GM23338 (cell line): ENCODE results near the gene NOTCH3. TPM values are rescaled to one million over a fixed set of nuclear protein-coding genes. Genes with fewer than 3 reads are reported as not detected.

Experiments
- ATAC-seq: fragments of 200-7000 bp; cut with Tn5 transposase; 3 replicates; pipeline ENCODE4 v1.9.1; 2020
- DNase-seq: peaks from one replicate; pipeline ENCODE4 v3.0.0-alpha.2; 2015; ENCODE audit warnings: low spot score
- H2AFZ ChIP-seq: fragments of 200-600 bp; sonication (generic); 2 replicates; pipeline ENCODE4 v1.8.0; 2016; ENCODE audit warnings: antibody characterized with exemption, mild to moderate bottlenecking, moderate library complexity
- H3F3A ChIP-seq: fragments of 200-600 bp; sonication (generic); replicated peaks from 2 replicates; pipeline ENCODE4 v1.8.0; 2017; ENCODE audit warnings: antibody characterized with exemption, mixed run types, low read depth
- H3K27ac ChIP-seq: fragments of 200-600 bp; sonication (generic); 2 replicates; pipeline ENCODE4 v1.6.1; 2016; ENCODE audit warnings: low read depth
- H3K27me3 ChIP-seq: fragments of 200-600 bp; sonication (generic); 2 replicates; pipeline ENCODE4 v1.8.0; 2016; ENCODE audit warnings: mild to moderate bottlenecking, mixed run types, moderate library complexity; ENCODE audit not compliant: insufficient read depth
- H3K36me3 ChIP-seq: fragments of 200-600 bp; sonication (generic); 2 replicates; pipeline ENCODE4 v1.8.0; 2016; ENCODE audit warnings: mild to moderate bottlenecking; ENCODE audit not compliant: insufficient read depth
- H3K4me1 ChIP-seq: fragments of 200-600 bp; sonication (generic); 2 replicates; pipeline ENCODE4 v1.8.0; 2016; ENCODE audit warnings: mild to moderate bottlenecking, moderate library complexity; ENCODE audit not compliant: insufficient read depth
- H3K4me2 ChIP-seq: fragments of 200-600 bp; sonication (generic); 2 replicates; pipeline ENCODE4 v1.7.1; 2017; ENCODE audit warnings: mixed run types
- H3K4me3 ChIP-seq: fragments of 200-600 bp; sonication (generic); 2 replicates; pipeline ENCODE4 v1.6.1; 2016; ENCODE audit warnings: mixed run types
- H3K79me2 ChIP-seq: fragments of 200-600 bp; sonication (generic); replicated peaks from 2 replicates; pipeline ENCODE4 v1.8.0; 2017; ENCODE audit warnings: mild to moderate bottlenecking; ENCODE audit not compliant: insufficient read depth
- H3K9me2 ChIP-seq: fragments of 200-600 bp; sonication (generic); 2 replicates; pipeline ENCODE4 v1.8.0; 2017; ENCODE audit not compliant: insufficient read depth
- H4K20me1 ChIP-seq: fragments of 200-600 bp; sonication (generic); replicated peaks from 2 replicates; pipeline ENCODE4 v1.8.0; 2017; ENCODE audit warnings: mild to moderate bottlenecking; ENCODE audit not compliant: insufficient read depth
- H3K27ac Mint-ChIP-seq: 2 replicates; pipeline ENCODE4 v1.8.0; 2020; ENCODE audit warnings: inconsistent platforms, mild to moderate bottlenecking, moderate library complexity, mixed read lengths
- H3K27me3 Mint-ChIP-seq: 3 replicates; pipeline ENCODE4 v1.8.0; 2022; ENCODE audit warnings: low read depth, mild to moderate bottlenecking, moderate library complexity, mixed read lengths, inconsistent platforms; ENCODE audit not compliant: insufficient read depth, poor library complexity
- H3K36me3 Mint-ChIP-seq: 3 replicates; pipeline ENCODE4 v1.8.0; 2021; ENCODE audit warnings: low read depth, mild to moderate bottlenecking, inconsistent platforms, moderate library complexity, mixed read lengths
- H3K4me1 Mint-ChIP-seq: 3 replicates; pipeline ENCODE4 v1.8.0; 2020; ENCODE audit warnings: mild to moderate bottlenecking, inconsistent platforms, mixed read lengths
- H3K4me3 Mint-ChIP-seq: 3 replicates; pipeline ENCODE4 v1.8.0; 2021; ENCODE audit warnings: moderate library complexity, mild to moderate bottlenecking, inconsistent platforms, mixed read lengths
- H3K9me3 Mint-ChIP-seq: 3 replicates; pipeline ENCODE4 v1.8.0; 2020; ENCODE audit warnings: moderate library complexity, mild to moderate bottlenecking, inconsistent platforms, mixed read lengths
- CREB1 ChIP-seq: fragments of 250-450 bp; sonication (Bioruptor Pico); IDR thresholded peaks from 2 replicates; pipeline ENCODE4 v1.5.0; 2020; ENCODE audit warnings: low read depth, mild to moderate bottlenecking, moderate library complexity
- EZH2 ChIP-seq: fragments of 200-600 bp; sonication (generic); IDR thresholded peaks from one replicate; pipeline ENCODE4 v1.8.0; 2017; ENCODE audit warnings: antibody characterized with exemption, mild to moderate bottlenecking, low read depth; ENCODE audit not compliant: unreplicated experiment
- EZH2phosphoT487 ChIP-seq: fragments of 200-600 bp; sonication (generic); IDR thresholded peaks from one replicate; pipeline ENCODE4 v1.8.1; 2018; ENCODE audit warnings: antibody characterized with exemption; ENCODE audit not compliant: unreplicated experiment
- JUNB ChIP-seq: IDR thresholded peaks from one replicate; pipeline ENCODE4 v1.6.1; 2016; ENCODE audit warnings: antibody characterized with exemption; ENCODE audit not compliant: unreplicated experiment
- NANOG ChIP-seq: IDR thresholded peaks from 2 replicates; pipeline ENCODE4 v1.6.1; 2016; ENCODE audit warnings: antibody characterized with exemption, borderline replicate concordance
- POLR2AphosphoS5 ChIP-seq: IDR thresholded peaks from 2 replicates; pipeline ENCODE4 v1.6.1; 2016; ENCODE audit warnings: antibody characterized with exemption, low read depth
- STAT1 ChIP-seq: IDR thresholded peaks from one replicate; pipeline ENCODE4 v1.6.1; 2016; ENCODE audit warnings: antibody characterized with exemption; ENCODE audit not compliant: unreplicated experiment
- ZNF114 ChIP-seq: fragments of 250-450 bp; sonication (Bioruptor Pico); IDR thresholded peaks from 2 replicates; pipeline ENCODE4 v1.5.0; 2020; ENCODE audit warnings: mild to moderate bottlenecking, moderate library complexity
- ZNF331 ChIP-seq: fragments of 250-450 bp; sonication (Bioruptor Pico); IDR thresholded peaks from 2 replicates; pipeline ENCODE4 v1.5.0; 2020; ENCODE audit warnings: low read depth, mild to moderate bottlenecking, moderate library complexity
- polyA plus RNA-seq: library from polyadenylated mRNA; unstranded; fragments of >200 nt; fragmentation: Nextera tagmentation; extraction: Ambion mirVana; gene quantifications from 2 replicates; pipeline ENCODE4 v1.2.1, GENCODE V29; 2016
- total RNA-seq: library from RNA; depleted of rRNA; stranded (reverse); fragments of >200 nt; shearing (Covaris generic); gene quantifications from 2 replicates; pipeline ENCODE4 v1.2.3, GENCODE V29; 2014
- TF ChIP-seq, protein P1 (sequence below): fragments of 250-450 bp; sonication (Bioruptor Pico); IDR thresholded peaks from 2 replicates; pipeline ENCODE4 v1.5.0; 2020; ENCODE audit warnings: mild to moderate bottlenecking, moderate library complexity
- TF ChIP-seq, protein P2 (sequence below), 2 experiments: fragments of 200-600 bp in 1 of 2; sonication (generic) in 1 of 2; conservative IDR thresholded peaks; 2 replicates each; pipeline versions ENCODE4 v1.5.1 to v1.6.1; 2016 to 2017; ENCODE audit warnings: antibody characterized with exemption in 2 of 2, low read depth in 2 of 2, mild to moderate bottlenecking in 2 of 2, moderate library complexity in 1 of 2
- TF ChIP-seq, protein P3 (sequence below): IDR thresholded peaks from one replicate; pipeline ENCODE4 v1.6.1; 2018; ENCODE audit warnings: antibody characterized with exemption; ENCODE audit not compliant: unreplicated experiment
- TF ChIP-seq, protein P4 (sequence below): IDR thresholded peaks from 2 replicates; pipeline ENCODE4 v1.6.1; 2016; ENCODE audit warnings: antibody characterized with exemption

NOTCH3 gene
- total and polyA plus RNA-seq, 2 experiments from 2014 or later, result 24.3 to 172 TPM

DNA sequence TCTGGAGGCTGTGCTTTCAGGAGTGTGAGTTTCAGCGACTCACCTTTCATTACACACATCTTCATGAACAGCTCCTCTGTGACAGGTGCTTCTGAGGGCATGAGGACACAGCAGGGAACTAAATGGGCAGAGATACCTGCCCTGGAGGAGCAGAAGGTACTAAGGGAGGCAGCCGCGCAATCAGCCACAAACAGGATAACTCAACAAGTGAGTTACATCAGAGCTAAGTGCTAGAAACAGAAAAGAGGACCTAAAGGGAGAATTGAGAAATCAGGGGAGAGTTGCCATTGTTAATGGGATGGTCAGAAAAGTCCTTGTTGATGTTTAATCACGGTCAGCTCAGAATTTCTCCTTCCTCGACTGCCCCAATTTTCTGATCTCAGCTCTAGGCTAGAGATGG lies 51.1 kb downstream of the NOTCH3 start:
- DNase-seq (no peak), ATAC-seq (no peak)
- no peaks in the 10 kb centered on the region for H4K20me1 ChIP-seq
- no peaks in the 10 kb centered on the region for H3F3A ChIP-seq
- H3K36me3 ChIP-seq, result no peaks in the 10 kb centered on the region
- Mint-ChIP-seq H3K4me3 (no peak overlapping the region), H3K36me3 (peaks cover 5% of the 10 kb centered on the region; the same call in 1 of the 3 replicates), H3K4me1 (no peaks in the 10 kb centered on the region; the same call in 2 of the 3 replicates), H3K27ac (no peak overlapping the region), H3K9me3 (peaks cover 8% of the 10 kb centered on the region), H3K27me3 (peaks cover 7% of the 10 kb centered on the region)
- TF ChIP-seq JUNB, result no peak
- no peak for TF ChIP-seq ZNF114
- TF ChIP-seq, protein P1, sequence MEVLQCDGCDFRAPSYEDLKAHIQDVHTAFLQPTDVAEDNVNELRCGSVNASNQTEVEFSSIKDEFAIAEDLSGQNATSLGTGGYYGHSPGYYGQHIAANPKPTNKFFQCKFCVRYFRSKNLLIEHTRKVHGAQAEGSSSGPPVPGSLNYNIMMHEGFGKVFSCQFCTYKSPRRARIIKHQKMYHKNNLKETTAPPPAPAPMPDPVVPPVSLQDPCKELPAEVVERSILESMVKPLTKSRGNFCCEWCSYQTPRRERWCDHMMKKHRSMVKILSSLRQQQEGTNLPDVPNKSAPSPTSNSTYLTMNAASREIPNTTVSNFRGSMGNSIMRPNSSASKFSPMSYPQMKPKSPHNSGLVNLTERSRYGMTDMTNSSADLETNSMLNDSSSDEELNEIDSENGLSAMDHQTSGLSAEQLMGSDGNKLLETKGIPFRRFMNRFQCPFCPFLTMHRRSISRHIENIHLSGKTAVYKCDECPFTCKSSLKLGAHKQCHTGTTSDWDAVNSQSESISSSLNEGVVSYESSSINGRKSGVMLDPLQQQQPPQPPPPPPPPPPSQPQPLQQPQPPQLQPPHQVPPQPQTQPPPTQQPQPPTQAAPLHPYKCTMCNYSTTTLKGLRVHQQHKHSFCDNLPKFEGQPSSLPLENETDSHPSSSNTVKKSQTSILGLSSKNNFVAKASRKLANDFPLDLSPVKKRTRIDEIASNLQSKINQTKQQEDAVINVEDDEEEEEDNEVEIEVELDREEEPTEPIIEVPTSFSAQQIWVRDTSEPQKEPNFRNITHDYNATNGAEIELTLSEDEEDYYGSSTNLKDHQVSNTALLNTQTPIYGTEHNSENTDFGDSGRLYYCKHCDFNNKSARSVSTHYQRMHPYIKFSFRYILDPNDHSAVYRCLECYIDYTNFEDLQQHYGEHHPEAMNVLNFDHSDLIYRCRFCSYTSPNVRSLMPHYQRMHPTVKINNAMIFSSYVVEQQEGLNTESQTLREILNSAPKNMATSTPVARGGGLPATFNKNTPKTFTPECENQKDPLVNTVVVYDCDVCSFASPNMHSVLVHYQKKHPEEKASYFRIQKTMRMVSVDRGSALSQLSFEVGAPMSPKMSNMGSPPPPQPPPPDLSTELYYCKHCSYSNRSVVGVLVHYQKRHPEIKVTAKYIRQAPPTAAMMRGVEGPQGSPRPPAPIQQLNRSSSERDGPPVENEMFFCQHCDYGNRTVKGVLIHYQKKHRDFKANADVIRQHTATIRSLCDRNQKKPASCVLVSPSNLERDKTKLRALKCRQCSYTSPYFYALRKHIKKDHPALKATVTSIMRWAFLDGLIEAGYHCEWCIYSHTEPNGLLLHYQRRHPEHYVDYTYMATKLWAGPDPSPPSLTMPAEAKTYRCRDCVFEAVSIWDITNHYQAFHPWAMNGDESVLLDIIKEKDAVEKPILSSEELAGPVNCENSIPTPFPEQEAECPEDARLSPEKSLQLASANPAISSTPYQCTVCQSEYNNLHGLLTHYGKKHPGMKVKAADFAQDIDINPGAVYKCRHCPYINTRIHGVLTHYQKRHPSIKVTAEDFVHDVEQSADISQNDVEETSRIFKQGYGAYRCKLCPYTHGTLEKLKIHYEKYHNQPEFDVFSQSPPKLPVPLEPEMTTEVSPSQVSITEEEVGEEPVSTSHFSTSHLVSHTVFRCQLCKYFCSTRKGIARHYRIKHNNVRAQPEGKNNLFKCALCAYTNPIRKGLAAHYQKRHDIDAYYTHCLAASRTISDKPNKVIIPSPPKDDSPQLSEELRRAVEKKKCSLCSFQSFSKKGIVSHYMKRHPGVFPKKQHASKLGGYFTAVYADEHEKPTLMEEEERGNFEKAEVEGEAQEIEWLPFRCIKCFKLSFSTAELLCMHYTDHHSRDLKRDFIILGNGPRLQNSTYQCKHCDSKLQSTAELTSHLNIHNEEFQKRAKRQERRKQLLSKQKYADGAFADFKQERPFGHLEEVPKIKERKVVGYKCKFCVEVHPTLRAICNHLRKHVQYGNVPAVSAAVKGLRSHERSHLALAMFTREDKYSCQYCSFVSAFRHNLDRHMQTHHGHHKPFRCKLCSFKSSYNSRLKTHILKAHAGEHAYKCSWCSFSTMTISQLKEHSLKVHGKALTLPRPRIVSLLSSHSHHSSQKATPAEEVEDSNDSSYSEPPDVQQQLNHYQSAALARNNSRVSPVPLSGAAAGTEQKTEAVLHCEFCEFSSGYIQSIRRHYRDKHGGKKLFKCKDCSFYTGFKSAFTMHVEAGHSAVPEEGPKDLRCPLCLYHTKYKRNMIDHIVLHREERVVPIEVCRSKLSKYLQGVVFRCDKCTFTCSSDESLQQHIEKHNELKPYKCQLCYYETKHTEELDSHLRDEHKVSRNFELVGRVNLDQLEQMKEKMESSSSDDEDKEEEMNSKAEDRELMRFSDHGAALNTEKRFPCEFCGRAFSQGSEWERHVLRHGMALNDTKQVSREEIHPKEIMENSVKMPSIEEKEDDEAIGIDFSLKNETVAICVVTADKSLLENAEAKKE, result no peak
- no peak for TF ChIP-seq STAT1
- TF ChIP-seq CREB1 (CRISPR knock-in tag), result no peak
- TF ChIP-seq, protein P2, sequence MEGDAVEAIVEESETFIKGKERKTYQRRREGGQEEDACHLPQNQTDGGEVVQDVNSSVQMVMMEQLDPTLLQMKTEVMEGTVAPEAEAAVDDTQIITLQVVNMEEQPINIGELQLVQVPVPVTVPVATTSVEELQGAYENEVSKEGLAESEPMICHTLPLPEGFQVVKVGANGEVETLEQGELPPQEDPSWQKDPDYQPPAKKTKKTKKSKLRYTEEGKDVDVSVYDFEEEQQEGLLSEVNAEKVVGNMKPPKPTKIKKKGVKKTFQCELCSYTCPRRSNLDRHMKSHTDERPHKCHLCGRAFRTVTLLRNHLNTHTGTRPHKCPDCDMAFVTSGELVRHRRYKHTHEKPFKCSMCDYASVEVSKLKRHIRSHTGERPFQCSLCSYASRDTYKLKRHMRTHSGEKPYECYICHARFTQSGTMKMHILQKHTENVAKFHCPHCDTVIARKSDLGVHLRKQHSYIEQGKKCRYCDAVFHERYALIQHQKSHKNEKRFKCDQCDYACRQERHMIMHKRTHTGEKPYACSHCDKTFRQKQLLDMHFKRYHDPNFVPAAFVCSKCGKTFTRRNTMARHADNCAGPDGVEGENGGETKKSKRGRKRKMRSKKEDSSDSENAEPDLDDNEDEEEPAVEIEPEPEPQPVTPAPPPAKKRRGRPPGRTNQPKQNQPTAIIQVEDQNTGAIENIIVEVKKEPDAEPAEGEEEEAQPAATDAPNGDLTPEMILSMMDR (conservative IDR thresholded peaks at IDR 0.05; ENCODE audit: low read depth in 2 of 2), result no peak
- TF ChIP-seq, protein P3, sequence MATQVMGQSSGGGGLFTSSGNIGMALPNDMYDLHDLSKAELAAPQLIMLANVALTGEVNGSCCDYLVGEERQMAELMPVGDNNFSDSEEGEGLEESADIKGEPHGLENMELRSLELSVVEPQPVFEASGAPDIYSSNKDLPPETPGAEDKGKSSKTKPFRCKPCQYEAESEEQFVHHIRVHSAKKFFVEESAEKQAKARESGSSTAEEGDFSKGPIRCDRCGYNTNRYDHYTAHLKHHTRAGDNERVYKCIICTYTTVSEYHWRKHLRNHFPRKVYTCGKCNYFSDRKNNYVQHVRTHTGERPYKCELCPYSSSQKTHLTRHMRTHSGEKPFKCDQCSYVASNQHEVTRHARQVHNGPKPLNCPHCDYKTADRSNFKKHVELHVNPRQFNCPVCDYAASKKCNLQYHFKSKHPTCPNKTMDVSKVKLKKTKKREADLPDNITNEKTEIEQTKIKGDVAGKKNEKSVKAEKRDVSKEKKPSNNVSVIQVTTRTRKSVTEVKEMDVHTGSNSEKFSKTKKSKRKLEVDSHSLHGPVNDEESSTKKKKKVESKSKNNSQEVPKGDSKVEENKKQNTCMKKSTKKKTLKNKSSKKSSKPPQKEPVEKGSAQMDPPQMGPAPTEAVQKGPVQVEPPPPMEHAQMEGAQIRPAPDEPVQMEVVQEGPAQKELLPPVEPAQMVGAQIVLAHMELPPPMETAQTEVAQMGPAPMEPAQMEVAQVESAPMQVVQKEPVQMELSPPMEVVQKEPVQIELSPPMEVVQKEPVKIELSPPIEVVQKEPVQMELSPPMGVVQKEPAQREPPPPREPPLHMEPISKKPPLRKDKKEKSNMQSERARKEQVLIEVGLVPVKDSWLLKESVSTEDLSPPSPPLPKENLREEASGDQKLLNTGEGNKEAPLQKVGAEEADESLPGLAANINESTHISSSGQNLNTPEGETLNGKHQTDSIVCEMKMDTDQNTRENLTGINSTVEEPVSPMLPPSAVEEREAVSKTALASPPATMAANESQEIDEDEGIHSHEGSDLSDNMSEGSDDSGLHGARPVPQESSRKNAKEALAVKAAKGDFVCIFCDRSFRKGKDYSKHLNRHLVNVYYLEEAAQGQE, result no peak
- no peak for TF ChIP-seq EZH2phosphoT487
- no peak for TF ChIP-seq ZNF331 (CRISPR knock-in tag)
- no peak for TF ChIP-seq EZH2
- TF ChIP-seq, protein P4, sequence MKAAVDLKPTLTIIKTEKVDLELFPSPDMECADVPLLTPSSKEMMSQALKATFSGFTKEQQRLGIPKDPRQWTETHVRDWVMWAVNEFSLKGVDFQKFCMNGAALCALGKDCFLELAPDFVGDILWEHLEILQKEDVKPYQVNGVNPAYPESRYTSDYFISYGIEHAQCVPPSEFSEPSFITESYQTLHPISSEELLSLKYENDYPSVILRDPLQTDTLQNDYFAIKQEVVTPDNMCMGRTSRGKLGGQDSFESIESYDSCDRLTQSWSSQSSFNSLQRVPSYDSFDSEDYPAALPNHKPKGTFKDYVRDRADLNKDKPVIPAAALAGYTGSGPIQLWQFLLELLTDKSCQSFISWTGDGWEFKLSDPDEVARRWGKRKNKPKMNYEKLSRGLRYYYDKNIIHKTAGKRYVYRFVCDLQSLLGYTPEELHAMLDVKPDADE, result no peak
- no peak for TF ChIP-seq NANOG
- TF ChIP-seq POLR2AphosphoS5, result no peak
- no peak overlapping the region for H2AFZ ChIP-seq
- H3K4me2 ChIP-seq, result no peak overlapping the region
- H3K4me3 ChIP-seq, result no peak overlapping the region
- H3K79me2 ChIP-seq, result no peaks in the 10 kb centered on the region
- H3K4me1 ChIP-seq, result no peaks in the 10 kb centered on the region
- H3K9me2 ChIP-seq, result no peaks in the 10 kb centered on the region
- no peaks in the 10 kb centered on the region for H3K27me3 ChIP-seq
- no peak overlapping the region for H3K27ac ChIP-seq
